Type B pancreatic cell (in vitro differentiated cells): ENCODE results near the gene RETREG3. TPM values are rescaled to one million over a fixed set of nuclear protein-coding genes. Genes with fewer than 3 reads are reported as not detected.

Experiments used
- DNase-seq: peaks from one replicate; pipeline ENCODE4 v3.0.0; 2021; ENCODE audit warnings: mixed read lengths; ENCODE audit not compliant: unreplicated experiment; ENCODE audit errors: extremely low spot score
- H3K27ac Mint-ChIP-seq: 2 replicates; pipeline ENCODE4 v1.8.0; 2021; ENCODE audit warnings: mild to moderate bottlenecking, mixed read lengths
- H3K27me3 Mint-ChIP-seq: 2 replicates; pipeline ENCODE4 v1.8.0; 2021; ENCODE audit warnings: mixed read lengths
- H3K36me3 Mint-ChIP-seq: 2 replicates; pipeline ENCODE4 v1.8.0; 2021; ENCODE audit warnings: mixed read lengths
- H3K4me1 Mint-ChIP-seq: one replicate; pipeline ENCODE4 v1.8.0; 2021; ENCODE audit warnings: mixed read lengths; ENCODE audit not compliant: unreplicated experiment
- H3K4me3 Mint-ChIP-seq: 2 replicates; pipeline ENCODE4 v1.8.0; 2021; ENCODE audit warnings: mild to moderate bottlenecking, mixed read lengths
- H3K9me3 Mint-ChIP-seq: 2 replicates; pipeline ENCODE4 v1.8.0; 2021; ENCODE audit warnings: mixed read lengths
- total RNA-seq: library from RNA; stranded (reverse); gene quantifications from 2 replicates; pipeline ENCODE4 v1.2.1, GENCODE V29; 2021; ENCODE audit warnings: low replicate concordance
- TF ChIP-seq, protein P1 (sequence below): fragments of 200-600 bp; sonication (generic); conservative IDR thresholded peaks from 2 replicates; pipeline ENCODE4 v1.5.0; 2021; ENCODE audit warnings: antibody characterized with exemption, mild to moderate bottlenecking

Gene RETREG3
- total RNA-seq, 1 donor from 2014 or later, result 62.9 TPM

DNA sequence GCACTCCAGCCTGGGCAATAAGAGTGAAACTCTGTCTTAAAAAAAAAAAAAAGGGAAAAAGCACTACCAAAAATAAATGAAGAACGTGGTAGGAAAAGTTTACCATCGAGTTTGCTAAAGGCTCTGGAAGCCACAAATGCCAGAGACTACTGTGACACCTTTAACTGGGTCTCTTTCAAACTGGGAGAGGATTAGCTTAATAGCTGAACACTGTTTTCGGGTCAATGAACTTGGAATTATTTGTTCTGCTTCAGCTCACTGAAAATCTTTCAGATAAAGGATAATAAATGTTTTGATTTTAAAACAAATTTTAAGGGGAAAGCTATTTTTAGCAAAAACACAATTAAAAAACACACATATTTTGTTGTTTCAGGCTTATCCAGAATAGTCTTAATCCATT lies 1.4 kb downstream of the RETREG3 start:
- H3K4me1 Mint-ChIP-seq, result peaks cover 18% of the 10 kb centered on the region
- peaks cover 8% of the 10 kb centered on the region for H3K36me3 Mint-ChIP-seq
- H3K27ac Mint-ChIP-seq, result peak overlapping the region; percentile 81
- peak overlapping the region; percentile 100 for H3K4me3 Mint-ChIP-seq
- TF ChIP-seq, protein P1, sequence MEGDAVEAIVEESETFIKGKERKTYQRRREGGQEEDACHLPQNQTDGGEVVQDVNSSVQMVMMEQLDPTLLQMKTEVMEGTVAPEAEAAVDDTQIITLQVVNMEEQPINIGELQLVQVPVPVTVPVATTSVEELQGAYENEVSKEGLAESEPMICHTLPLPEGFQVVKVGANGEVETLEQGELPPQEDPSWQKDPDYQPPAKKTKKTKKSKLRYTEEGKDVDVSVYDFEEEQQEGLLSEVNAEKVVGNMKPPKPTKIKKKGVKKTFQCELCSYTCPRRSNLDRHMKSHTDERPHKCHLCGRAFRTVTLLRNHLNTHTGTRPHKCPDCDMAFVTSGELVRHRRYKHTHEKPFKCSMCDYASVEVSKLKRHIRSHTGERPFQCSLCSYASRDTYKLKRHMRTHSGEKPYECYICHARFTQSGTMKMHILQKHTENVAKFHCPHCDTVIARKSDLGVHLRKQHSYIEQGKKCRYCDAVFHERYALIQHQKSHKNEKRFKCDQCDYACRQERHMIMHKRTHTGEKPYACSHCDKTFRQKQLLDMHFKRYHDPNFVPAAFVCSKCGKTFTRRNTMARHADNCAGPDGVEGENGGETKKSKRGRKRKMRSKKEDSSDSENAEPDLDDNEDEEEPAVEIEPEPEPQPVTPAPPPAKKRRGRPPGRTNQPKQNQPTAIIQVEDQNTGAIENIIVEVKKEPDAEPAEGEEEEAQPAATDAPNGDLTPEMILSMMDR, result no peak
- DNase-seq, result no peak
- no peaks in the 10 kb centered on the region for H3K27me3 Mint-ChIP-seq
- H3K9me3 Mint-ChIP-seq, result no peaks in the 10 kb centered on the region

DNA sequence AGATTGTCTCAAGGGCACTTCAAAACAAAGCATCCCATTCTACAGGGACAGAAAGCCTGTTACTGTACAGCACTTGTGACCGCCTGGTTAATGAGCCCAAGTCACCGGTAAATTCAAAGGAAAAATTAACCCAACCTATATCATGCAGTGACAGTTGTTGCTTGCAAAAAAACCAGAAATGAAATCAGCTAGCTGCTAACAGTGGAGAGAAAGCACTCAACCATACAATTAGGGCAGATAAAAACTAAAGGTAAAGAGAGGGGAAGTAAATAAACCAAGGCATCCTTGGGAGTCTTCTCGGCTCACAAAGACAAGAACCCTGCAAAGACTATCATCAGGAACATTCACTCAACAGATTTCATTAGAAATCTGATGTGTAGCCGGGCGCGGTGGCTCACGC lies 5.9 kb downstream of the RETREG3 start:
- H3K36me3 Mint-ChIP-seq, result peaks cover 12% of the 10 kb centered on the region
- no peaks in the 10 kb centered on the region for H3K9me3 Mint-ChIP-seq
- peaks cover 21% of the 10 kb centered on the region for H3K4me1 Mint-ChIP-seq
- TF ChIP-seq, protein P1, result no peak
- no peak overlapping the region for H3K4me3 Mint-ChIP-seq
- DNase-seq, result no peak
- no peaks in the 10 kb centered on the region for H3K27me3 Mint-ChIP-seq
- no peak overlapping the region for H3K27ac Mint-ChIP-seq

DNA sequence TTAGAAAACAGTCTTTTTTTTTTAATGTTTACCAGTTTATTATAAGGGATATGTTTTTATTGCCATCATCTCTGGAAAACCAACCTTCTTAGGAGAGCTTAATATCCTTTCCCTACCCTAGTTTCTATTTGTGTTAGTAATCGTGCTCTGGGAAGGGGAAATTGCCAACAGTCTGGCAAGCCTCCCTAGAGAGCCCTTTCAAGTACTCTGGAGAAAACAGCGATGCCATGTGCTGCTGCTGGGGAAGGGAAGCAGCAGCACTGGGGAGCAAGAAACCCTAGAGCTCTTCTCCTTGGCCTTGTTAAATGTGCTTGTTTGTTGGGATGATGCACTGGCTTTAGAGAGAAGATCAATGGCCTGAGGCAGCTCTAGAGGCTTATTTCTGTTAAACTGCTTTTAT lies 10.3 kb downstream of the RETREG3 start:
- Mint-ChIP-seq H3K36me3 (peaks cover 16% of the 10 kb centered on the region), H3K27me3 (no peaks in the 10 kb centered on the region), H3K27ac (no peak overlapping the region), H3K4me1 (peaks cover 14% of the 10 kb centered on the region), H3K4me3 (no peak overlapping the region), H3K9me3 (no peaks in the 10 kb centered on the region)
- TF ChIP-seq, protein P1, result no peak
- no peak for DNase-seq

DNA sequence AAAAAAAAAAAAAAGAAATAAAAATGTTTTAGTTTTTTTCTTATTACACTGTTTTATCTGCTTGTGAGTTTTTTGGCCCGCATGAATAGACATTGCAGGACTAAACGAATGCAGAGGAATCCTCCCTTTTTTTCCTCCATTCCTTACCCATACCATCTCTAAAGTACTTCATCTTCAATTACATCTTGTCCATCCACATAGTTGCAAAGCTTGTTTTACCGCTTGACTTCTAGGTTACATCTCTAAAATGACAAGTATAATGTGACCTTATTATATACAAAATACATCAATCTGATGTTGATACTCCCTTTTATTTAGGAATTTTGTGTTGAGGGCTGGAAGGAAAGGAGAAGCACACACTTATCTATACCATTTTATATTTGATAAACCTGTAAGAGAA lies 12.8 kb downstream of the RETREG3 start:
- Mint-ChIP-seq H3K36me3 (peaks cover 14% of the 10 kb centered on the region), H3K9me3 (no peaks in the 10 kb centered on the region), H3K27me3 (no peaks in the 10 kb centered on the region), H3K27ac (peak overlapping the region; percentile 37), H3K4me3 (peak overlapping the region; percentile 56), H3K4me1 (peaks cover 8% of the 10 kb centered on the region)
- TF ChIP-seq, protein P1, result no peak
- DNase-seq, result no peak

DNA sequence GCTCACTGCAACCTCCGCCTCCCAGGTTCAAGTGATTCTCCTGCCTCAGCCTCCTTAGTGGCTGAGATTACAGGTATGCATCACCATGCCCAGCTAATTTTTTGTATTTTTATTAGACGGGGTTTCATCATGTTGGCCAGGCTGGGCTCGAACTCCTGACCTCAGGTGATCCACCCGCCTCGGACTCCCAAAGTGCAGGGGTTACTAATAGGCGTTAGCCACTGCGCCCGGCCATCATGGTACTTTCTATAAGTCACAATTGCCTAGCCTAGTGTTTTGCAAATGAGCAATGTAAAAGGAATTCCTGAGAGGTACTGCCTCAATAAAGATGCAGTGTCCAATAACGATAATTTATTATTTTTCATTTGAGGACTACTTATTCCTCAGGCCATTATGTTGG lies 17.8 kb downstream of the RETREG3 start:
- no peaks in the 10 kb centered on the region for H3K9me3 Mint-ChIP-seq
- peaks cover 2% of the 10 kb centered on the region for H3K4me1 Mint-ChIP-seq
- DNase-seq, result no peak
- no peaks in the 10 kb centered on the region for H3K27me3 Mint-ChIP-seq
- TF ChIP-seq, protein P1, result no peak
- no peak overlapping the region for H3K4me3 Mint-ChIP-seq
- H3K27ac Mint-ChIP-seq, result no peak overlapping the region
- H3K36me3 Mint-ChIP-seq, result peaks cover 23% of the 10 kb centered on the region

DNA sequence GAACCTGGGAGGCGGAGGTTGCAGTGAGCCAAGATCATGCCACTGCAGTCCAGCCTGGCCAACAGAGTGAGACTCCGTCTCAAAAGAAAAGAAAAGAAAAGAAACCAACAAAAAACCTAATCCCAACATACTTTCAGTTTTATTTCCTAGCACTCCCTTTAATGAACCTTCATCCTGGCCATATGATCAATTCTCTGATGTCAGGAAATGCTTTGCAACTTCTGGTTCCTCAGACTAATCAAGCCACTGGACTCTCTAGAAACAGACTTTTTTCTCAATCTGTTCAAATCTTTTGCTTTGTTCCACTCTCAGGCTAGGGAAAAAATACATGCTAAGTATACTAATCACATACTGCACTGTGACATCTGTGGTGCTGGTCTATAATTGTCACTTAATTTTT lies 18.3 kb downstream of the RETREG3 start:
- Mint-ChIP-seq H3K36me3 (peaks cover 20% of the 10 kb centered on the region), H3K4me1 (no peaks in the 10 kb centered on the region), H3K4me3 (no peak overlapping the region), H3K9me3 (no peaks in the 10 kb centered on the region), H3K27ac (no peak overlapping the region), H3K27me3 (no peaks in the 10 kb centered on the region)
- TF ChIP-seq, protein P1, result no peak
- DNase-seq, result no peak
